Measurements from ENCODE around the gene LSG1. TPM values are rescaled to one million over a fixed set of nuclear protein-coding genes. Genes with fewer than 3 reads are reported as not detected.
"Not testable (repeated sequence)": the region's sequence is repeated elsewhere in the genome, so short reads cannot be mapped to it uniquely, and the experiment has no call there.

Gene LSG1
- polyA plus RNA-seq, 3 donors, result 9.2 to 31.1 (median 10.9) TPM

- not testable (repeated sequence) for H3K27ac ChIP-seq (ENCODE audit: low read depth, low read length)
- 92 to 96% (median 94%) methylated on average over 24 to 27 of the region's 29 CpGs for WGBS, 3 donors
These were observed 41.3 kb downstream of the LSG1 start for GRCh38 chr3:194630681-194631080.

- 91 to 97% (median 97%) methylated on average over 6 of the region's 6 CpGs for WGBS, 3 donors
These were observed 47.0 kb downstream of the LSG1 start for GRCh38 chr3:194624956-194625355.

GRCh38 chr3:194623449-194624290 lies 48.3 kb downstream of the LSG1 start:
- H3K27ac ChIP-seq (ENCODE audit: low read depth, low read length), result no peak overlapping the region
- 87 to 94% (median 93%) methylated on average over 25 of the region's 25 CpGs for WGBS, 3 donors

More at GRCh38 chr3:194624956-194625355, 47.0 kb downstream of the LSG1 start:
- H3K27ac ChIP-seq (ENCODE audit: low read depth, low read length), result no peak overlapping the region

GRCh38 chr3:194622621-194623340 lies 49.2 kb downstream of the LSG1 start:
- no peak overlapping the region for H3K27ac ChIP-seq (ENCODE audit: low read depth, low read length)
- 89 to 92% (median 90%) methylated on average over 26 of the region's 26 CpGs for WGBS, 3 donors

- H3K27ac ChIP-seq (ENCODE audit: low read depth, low read length), result no peak overlapping the region
- WGBS, 3 donors, result 85 to 89% (median 88%) methylated on average over 14 of the region's 14 CpGs
These were observed 50.0 kb downstream of the LSG1 start for GRCh38 chr3:194621947-194622346.

GRCh38 chr3:194620196-194620595 lies 51.8 kb downstream of the LSG1 start:
- no peak overlapping the region for H3K27ac ChIP-seq (ENCODE audit: low read depth, low read length)
- WGBS, 3 donors, result 87 to 93% (median 92%) methylated on average over 7 of the region's 7 CpGs

GRCh38 chr3:194619741-194620140 lies 52.2 kb downstream of the LSG1 start:
- no peak overlapping the region for H3K27ac ChIP-seq (ENCODE audit: low read depth, low read length)
- WGBS, 3 donors, result 88 to 93% (median 88%) methylated on average over 9 of the region's 9 CpGs

- 80 to 85% (median 81%) methylated on average over 23 of the region's 23 CpGs for WGBS, 3 donors
- no peak overlapping the region for H3K27ac ChIP-seq (ENCODE audit: low read depth, low read length)
These were observed 53.0 kb downstream of the LSG1 start for GRCh38 chr3:194618858-194619608.

GRCh38 chr3:194617827-194618226 lies 54.2 kb downstream of the LSG1 start:
- 82 to 89% (median 86%) methylated on average over 9 of the region's 9 CpGs for WGBS, 3 donors
- H3K27ac ChIP-seq (ENCODE audit: low read depth, low read length), result no peak overlapping the region

GRCh38 chr3:194617143-194617671 lies 54.8 kb downstream of the LSG1 start:
- WGBS, 3 donors, result 94 to 97% (median 94%) methylated on average over 11 to 14 of the region's 14 CpGs
- H3K27ac ChIP-seq (ENCODE audit: low read depth, low read length), result no peak overlapping the region

- 87 to 94% (median 91%) methylated on average over 11 of the region's 11 CpGs for WGBS, 3 donors
- no peak overlapping the region for H3K27ac ChIP-seq (ENCODE audit: low read depth, low read length)
These were observed 56.8 kb downstream of the LSG1 start for GRCh38 chr3:194615226-194615625.

GRCh38 chr3:194612221-194612620 lies 59.8 kb downstream of the LSG1 start:
- 45 to 77% (median 55%) methylated on average over 8 of the region's 8 CpGs for WGBS, 3 donors
- no peak overlapping the region for H3K27ac ChIP-seq (ENCODE audit: low read depth, low read length)

- WGBS, 3 donors, result 90 to 100% (median 98%) methylated on average over 3 of the region's 3 CpGs
- H3K27ac ChIP-seq (ENCODE audit: low read depth, low read length), result no peak overlapping the region
These were observed 61.3 kb downstream of the LSG1 start for GRCh38 chr3:194610689-194611088.

GRCh38 chr3:194609601-194610000 lies 62.4 kb downstream of the LSG1 start:
- no peak overlapping the region for H3K27ac ChIP-seq (ENCODE audit: low read depth, low read length)
- WGBS, 3 donors, result 81 to 88% (median 82%) methylated on average over 12 to 13 of the region's 13 CpGs

- H3K27ac ChIP-seq (ENCODE audit: low read depth, low read length), result no peak overlapping the region
- WGBS, 3 donors, result 86 to 91% (median 90%) methylated on average over 9 of the region's 9 CpGs
These were observed 63.0 kb downstream of the LSG1 start for GRCh38 chr3:194608981-194609380.

GRCh38 chr3:194607592-194608389 lies 64.2 kb downstream of the LSG1 start:
- WGBS, 3 donors, result 73 to 83% (median 82%) methylated on average over 10 of the region's 10 CpGs
- H3K27ac ChIP-seq (ENCODE audit: low read depth, low read length), result no peak overlapping the region

GRCh38 chr3:194606941-194607340 lies 65.0 kb downstream of the LSG1 start:
- WGBS, 3 donors, result 83 to 96% (median 93%) methylated on average over 3 of the region's 3 CpGs
- no peak overlapping the region for H3K27ac ChIP-seq (ENCODE audit: low read depth, low read length)

- WGBS, 3 donors, result 81 to 91% (median 81%) methylated on average over 7 to 8 of the region's 8 CpGs
These were observed 65.8 kb downstream of the LSG1 start for GRCh38 chr3:194606163-194606562.

More at GRCh38 chr3:194606163-194606562, 65.8 kb downstream of the LSG1 start:
- H3K27ac ChIP-seq (ENCODE audit: low read depth, low read length), result no peak overlapping the region
